Testis (tissue), 3 donors: ENCODE data around the gene CSRNP3. TPM values are rescaled to one million over a fixed set of nuclear protein-coding genes. Genes with fewer than 3 reads are reported as not detected.

Source experiments
- DNase-seq: peaks from one replicate; pipeline ENCODE4 v3.0.0-alpha.2; 2019
- H3K27ac ChIP-seq, 2 donors: fragments of 200-600 bp; sonication (generic); one replicate each; pipeline ENCODE4 v1.5.1; 2019
- H3K27me3 ChIP-seq: fragments of 200-600 bp; sonication (generic); one replicate; pipeline ENCODE4 v1.5.1; 2019
- H3K36me3 ChIP-seq: fragments of 200-600 bp; sonication (generic); one replicate; pipeline ENCODE4 v1.5.1; 2017; ENCODE audit warnings: low read depth; ENCODE audit errors: missing control alignments
- H3K4me1 ChIP-seq: fragments of 200-600 bp; sonication (generic); one replicate; pipeline ENCODE4 v1.5.1; 2019
- H3K4me3 ChIP-seq, 2 donors: fragments of 200-600 bp; sonication (generic); one replicate each; pipeline ENCODE4 v1.5.1; 2017 to 2019
- H3K9me3 ChIP-seq: fragments of 200-600 bp; sonication (generic); one replicate; pipeline ENCODE4 v1.5.1; 2017
- POLR2A ChIP-seq: fragments of 450-650 bp; IDR thresholded peaks from one replicate; pipeline ENCODE4 v1.6.1; 2017; ENCODE audit warnings: antibody characterized with exemption, mild to moderate bottlenecking, moderate library complexity
- WGBS, 2 donors: methylation state at CpG; one replicate each; pipeline ENCODE4 v1.1.5; 2018; 5-methylcytosine and 5-hydroxymethylcytosine counted together
- intact Hi-C: fragments of 100-400 bp; cut with DNase I; formaldehyde crosslinking; loops from one replicate; pipeline ENCODE4 v1.15.1; 2023; ENCODE audit warnings: low total_unique reads
- polyA plus RNA-seq: library from polyadenylated mRNA; stranded (reverse); fragments of 350-450 nt; fragmentation: Illumina TruSeq; extraction: RNeasy Lipid Tissue Mini Kit (QIAGEN cat#74804); gene quantifications from one replicate; pipeline ENCODE4 v1.2.3, GENCODE V29; 2014; ENCODE audit warnings: low read depth, low replicate concordance; ENCODE audit not compliant: insufficient read depth
- total RNA-seq, 2 donors: library from RNA; depleted of rRNA; stranded (reverse); fragments of >200 nt; gene quantifications; one replicate each; pipeline ENCODE4 v1.2.3, GENCODE V29; 2016
- TF ChIP-seq, protein P1 (sequence below), 3 experiments: fragments of 450-650 bp in 2 of 3; fragments of 200-600 bp in 1 of 3; sonication (generic) in 1 of 3; IDR thresholded peaks; one replicate each; pipeline ENCODE4 v1.5.1; 2016 to 2019; ENCODE audit warnings: antibody characterized with exemption in 3 of 3, mild to moderate bottlenecking in 2 of 3, moderate library complexity in 1 of 3

Gene CSRNP3
- total and polyA plus RNA-seq, 3 donors from 2014 or later = 3.0 to 6.1 (median 5.3) TPM

DNA sequence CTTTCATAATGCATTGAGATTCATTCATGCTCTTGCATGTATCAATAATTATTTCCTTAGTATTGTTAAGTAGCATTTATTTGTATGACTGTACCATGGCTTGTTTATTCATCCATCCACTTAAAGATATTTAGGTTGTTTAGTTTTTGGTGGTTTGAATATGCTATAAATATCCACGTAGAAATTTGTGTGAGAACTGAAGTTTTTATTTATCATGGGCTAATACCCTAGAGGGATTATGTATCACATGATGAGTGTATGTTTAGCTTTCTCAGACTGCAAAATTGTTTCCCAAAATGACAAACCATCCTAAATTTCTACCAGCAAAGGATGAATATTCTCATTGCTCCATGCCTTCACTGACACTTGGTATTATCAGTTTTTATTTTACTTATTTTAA is 55.2 kb downstream of the CSRNP3 start:
- Histone ChIP-seq H3K27ac (no peak overlapping the region), H3K4me1 (no peaks in the 10 kb centered on the region), H3K27me3 (no peaks in the 10 kb centered on the region), H3K36me3 (no peaks in the 10 kb centered on the region), H3K4me3 (no peak overlapping the region), H3K9me3 (no peaks in the 10 kb centered on the region)
- DNase-seq = no peak
- intact Hi-C loops = no loop called here
- TF ChIP-seq, protein P1, sequence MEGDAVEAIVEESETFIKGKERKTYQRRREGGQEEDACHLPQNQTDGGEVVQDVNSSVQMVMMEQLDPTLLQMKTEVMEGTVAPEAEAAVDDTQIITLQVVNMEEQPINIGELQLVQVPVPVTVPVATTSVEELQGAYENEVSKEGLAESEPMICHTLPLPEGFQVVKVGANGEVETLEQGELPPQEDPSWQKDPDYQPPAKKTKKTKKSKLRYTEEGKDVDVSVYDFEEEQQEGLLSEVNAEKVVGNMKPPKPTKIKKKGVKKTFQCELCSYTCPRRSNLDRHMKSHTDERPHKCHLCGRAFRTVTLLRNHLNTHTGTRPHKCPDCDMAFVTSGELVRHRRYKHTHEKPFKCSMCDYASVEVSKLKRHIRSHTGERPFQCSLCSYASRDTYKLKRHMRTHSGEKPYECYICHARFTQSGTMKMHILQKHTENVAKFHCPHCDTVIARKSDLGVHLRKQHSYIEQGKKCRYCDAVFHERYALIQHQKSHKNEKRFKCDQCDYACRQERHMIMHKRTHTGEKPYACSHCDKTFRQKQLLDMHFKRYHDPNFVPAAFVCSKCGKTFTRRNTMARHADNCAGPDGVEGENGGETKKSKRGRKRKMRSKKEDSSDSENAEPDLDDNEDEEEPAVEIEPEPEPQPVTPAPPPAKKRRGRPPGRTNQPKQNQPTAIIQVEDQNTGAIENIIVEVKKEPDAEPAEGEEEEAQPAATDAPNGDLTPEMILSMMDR (IDR thresholded peaks at IDR 0.05) = no peak
- no peak for TF ChIP-seq POLR2A
- WGBS, 2 donors = 83 to 87% methylated on average over 1 of the region's 1 CpG

DNA sequence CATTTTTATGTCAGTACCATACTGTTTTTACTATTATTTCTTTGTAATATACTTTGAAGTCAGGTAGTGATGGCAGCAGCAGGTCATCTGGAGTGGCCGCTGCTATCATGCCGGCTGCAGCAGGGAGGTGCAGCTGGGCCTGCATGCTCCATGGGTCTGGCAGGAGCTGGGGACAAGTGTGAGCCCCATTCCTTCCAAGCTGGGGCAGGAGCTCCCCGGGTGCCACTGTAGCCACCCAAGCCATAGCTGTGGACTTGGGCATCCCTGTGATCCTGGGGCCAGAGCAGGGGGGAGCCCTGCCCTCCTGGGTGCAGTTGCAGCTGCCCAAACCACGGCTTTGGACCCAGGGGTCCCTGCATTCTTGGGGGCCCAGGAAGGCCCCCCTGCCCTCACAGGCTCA is 59.2 kb downstream of the CSRNP3 start:
- TF ChIP-seq, protein P1 (IDR thresholded peaks at IDR 0.05) = no peak
- no peak for TF ChIP-seq POLR2A
- 94 to 98% methylated on average over 4 of the region's 4 CpGs for WGBS, 2 donors
- Histone ChIP-seq H3K27ac (no peak overlapping the region), H3K4me1 (no peaks in the 10 kb centered on the region), H3K27me3 (no peaks in the 10 kb centered on the region), H3K9me3 (no peaks in the 10 kb centered on the region), H3K36me3 (no peaks in the 10 kb centered on the region), H3K4me3 (no peak overlapping the region)
- DNase-seq = no peak
- intact Hi-C loops = no loop called here

DNA sequence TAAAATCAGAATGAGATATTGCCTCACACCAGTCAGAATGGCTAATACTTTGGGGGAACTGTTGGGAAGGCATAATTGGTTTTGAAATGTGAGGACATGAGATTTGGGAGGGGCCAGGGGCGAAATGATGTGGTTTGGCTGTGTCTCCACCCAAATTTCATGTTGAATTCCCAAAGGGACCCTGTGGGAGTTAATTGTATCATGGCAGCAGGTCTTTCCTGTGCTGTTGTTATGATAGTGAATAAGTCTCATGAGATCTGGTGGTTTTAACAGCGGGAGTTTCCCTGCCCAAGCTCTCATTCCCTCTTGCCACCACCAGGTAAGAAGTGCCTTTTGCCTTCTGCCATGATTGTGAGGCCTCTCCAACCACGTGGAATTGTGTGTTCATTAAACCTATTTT is 59.6 kb downstream of the CSRNP3 start:
- no peaks in the 10 kb centered on the region for H3K4me1 ChIP-seq
- H3K27me3 ChIP-seq = no peaks in the 10 kb centered on the region
- H3K27ac ChIP-seq = no peak overlapping the region
- DNase-seq = no peak
- 85 to 100% methylated on average over 3 of the region's 3 CpGs for WGBS, 2 donors
- H3K4me3 ChIP-seq = no peak overlapping the region
- TF ChIP-seq POLR2A = no peak
- intact Hi-C loops = no loop called here
- no peaks in the 10 kb centered on the region for H3K36me3 ChIP-seq
- H3K9me3 ChIP-seq = no peaks in the 10 kb centered on the region

DNA sequence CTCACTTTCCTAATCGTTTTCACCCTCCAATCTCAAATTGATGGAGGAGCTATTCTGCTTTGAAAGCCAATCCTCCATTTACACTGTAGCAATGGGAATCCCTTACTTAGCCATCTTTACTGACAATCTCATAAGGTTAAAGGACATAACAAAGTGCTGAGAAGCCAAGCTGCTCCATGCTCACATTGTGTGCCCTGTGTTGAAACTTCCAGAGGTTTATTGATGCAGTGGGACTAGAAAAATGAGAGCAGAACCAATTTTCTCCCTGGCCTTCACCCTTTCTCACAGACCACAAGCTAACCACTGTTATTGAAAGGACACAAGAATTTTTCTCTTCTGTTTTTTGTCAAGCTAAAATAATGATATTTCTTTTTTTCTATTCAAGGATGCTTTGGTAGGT is 63.8 kb downstream of the CSRNP3 start:
- 65 to 68% methylated on average over 1 of the region's 1 CpG for WGBS, 2 donors
- Histone ChIP-seq H3K36me3 (no peaks in the 10 kb centered on the region), H3K4me1 (no peaks in the 10 kb centered on the region), H3K27me3 (no peaks in the 10 kb centered on the region), H3K9me3 (no peaks in the 10 kb centered on the region), H3K4me3 (no peak overlapping the region), H3K27ac (no peak overlapping the region)
- no peak for DNase-seq
- intact Hi-C loops = no loop called here
- TF ChIP-seq POLR2A = no peak
- TF ChIP-seq, protein P1 (IDR thresholded peaks at IDR 0.05) = no peak

DNA sequence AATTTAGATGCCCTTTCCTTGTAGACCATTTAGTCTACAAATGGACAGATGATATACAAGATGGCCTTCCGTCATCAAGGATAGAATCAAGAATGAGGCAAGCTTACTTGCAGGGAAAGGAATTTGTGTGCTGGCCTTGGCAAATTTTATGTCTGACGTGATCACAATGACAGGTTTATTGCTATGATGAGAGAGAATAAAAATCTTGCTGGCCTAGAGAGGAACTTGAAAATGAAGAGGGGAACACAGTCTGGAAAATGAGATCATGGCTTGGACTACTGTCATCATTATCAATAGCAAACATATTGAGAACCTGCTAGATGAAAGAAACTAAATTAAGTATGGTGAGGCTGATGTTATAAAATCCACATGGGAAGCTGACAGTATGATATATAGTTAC is 66.0 kb downstream of the CSRNP3 start:
- Histone ChIP-seq H3K27me3 (no peaks in the 10 kb centered on the region), H3K9me3 (no peaks in the 10 kb centered on the region), H3K27ac (no peak overlapping the region), H3K4me1 (no peaks in the 10 kb centered on the region), H3K36me3 (no peaks in the 10 kb centered on the region), H3K4me3 (no peak overlapping the region)
- TF ChIP-seq, protein P1 (IDR thresholded peaks at IDR 0.05) = no peak
- TF ChIP-seq POLR2A = no peak
- intact Hi-C loops = no loop called here
- DNase-seq = no peak
- 62 to 78% methylated on average over 2 of the region's 2 CpGs for WGBS, 2 donors
